CD4-positive, alpha-beta T cell treated with Interferon gamma for 1 hour (primary cell): ENCODE results near the gene EIF2AK2.
A peak's percentile ranks its signal among the peaks of the same experiment; 100 is the strongest.

Experiments used
- DNase-seq: peaks from one replicate; pipeline ENCODE4 v3.0.0-alpha.2; 2020

The EIF2AK2 gene

DNA sequence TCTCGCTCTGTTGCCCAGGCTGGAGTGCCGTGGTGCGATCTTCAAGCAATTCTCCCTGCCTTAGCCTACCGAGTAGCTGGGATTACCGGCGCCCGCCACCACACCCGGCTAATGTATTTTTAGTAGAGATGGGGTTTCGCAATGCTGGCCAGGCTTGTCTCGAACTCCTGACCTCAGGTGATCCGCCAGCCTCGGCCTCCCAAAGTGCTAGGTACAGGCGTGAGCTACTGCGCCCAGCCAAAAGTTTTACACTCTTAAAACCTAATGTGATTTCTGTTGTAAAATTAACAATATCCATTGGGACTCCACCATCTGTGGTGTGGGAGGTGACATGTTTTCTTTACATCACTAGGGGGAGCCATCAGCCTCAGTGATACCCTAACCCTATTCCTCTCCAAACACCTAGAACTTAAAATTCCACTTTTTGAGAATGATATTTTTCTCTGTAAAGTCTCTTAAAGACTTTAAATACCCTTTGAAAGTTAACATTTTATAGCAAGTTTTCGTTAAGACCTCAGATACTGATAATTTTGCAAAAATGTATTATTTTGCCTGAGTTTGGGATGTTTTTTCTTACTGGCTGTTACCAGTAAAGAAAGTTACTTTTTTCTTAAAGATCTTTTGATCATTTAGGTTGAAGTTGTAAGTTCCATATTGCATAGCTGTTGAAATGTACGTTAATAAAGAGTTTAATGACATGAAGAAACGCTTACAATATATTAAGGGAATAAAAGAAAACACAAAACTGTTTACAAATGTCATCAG is 11.6 kb upstream of the EIF2AK2 start:
- peak; percentile 4 for DNase-seq

DNA sequence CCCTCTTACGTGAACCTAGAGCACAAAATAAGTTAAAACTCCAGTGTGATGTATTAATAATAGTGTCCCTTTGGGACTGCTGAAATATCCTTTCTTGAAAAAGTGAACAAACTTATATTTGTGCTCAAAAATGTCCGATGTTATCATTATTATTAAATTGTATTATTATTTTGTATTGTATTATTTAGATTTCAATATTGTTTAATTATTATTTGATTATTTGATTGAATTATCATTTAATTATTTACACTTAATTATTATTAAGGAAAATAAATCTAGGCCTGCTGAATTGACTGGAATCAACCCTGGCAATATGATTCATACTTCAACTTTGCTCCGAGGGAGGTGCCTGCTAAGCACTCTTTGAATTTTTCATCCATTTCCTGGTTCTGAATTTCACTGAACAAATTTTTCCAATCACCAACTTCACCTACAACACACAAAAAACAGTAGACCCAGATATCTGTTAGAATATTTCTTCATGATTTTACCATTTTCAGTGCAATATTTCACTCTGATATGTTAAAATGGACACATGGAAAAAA is 10.9 kb upstream of the EIF2AK2 start:
- DNase-seq: no peak

DNA sequence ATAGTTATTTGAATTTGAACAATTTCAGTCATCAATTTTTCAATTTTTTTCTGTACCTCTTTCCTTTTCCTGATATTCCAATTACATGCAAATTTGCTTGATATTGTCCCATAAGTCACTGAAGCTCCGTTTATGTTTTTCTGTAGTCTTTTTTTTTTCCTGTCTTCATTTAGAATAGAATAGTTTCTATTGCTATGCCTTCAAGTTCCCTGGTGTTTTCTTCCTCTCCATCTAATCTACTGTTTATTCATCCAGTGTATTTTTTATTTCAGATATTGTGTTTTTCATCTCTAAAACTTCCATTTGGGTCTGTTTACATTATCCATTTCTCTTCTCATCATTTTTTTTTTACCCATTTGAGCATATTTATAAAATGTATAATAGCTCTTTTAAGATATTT is 8.0 kb upstream of the EIF2AK2 start:
- DNase-seq: no peak

DNA sequence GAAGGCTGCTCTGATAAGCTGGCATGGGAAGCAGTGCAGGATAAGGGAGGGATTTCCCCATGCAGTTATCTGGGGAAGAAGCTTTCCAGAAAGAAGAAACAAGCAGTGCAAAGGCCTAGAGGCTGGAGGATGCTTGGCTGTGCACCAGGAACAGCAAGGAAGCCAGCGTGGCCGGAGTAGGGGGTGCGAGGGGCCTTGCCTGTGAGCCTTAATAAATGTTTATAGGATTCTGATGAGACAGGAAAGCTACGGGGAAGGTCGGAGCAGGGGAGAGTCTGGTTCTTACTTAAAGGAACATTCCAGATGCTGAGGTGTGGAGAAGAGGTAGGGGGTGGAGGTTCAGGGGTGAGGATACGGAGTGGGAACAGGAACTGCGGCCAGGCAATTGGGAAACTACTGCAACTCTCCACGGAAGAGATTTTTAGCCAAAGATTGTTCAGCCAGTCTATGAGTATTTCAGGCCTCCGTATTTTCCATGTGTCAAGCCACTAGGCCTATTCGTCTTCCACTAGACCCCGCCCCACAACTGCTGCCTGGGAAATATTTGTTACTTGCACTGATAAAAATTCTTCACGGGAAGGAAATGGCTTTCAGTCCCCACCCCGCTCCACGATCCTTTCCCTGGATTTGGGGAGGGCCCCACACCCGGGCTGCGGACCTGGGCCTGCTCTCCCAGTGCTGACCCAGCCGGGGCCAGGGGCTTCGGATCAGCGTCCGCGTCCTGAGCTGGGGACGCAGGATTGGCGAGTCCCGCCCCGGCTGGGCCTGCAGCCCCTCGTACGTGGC is 516 bp downstream of the EIF2AK2 start:
- no peak for DNase-seq

DNA sequence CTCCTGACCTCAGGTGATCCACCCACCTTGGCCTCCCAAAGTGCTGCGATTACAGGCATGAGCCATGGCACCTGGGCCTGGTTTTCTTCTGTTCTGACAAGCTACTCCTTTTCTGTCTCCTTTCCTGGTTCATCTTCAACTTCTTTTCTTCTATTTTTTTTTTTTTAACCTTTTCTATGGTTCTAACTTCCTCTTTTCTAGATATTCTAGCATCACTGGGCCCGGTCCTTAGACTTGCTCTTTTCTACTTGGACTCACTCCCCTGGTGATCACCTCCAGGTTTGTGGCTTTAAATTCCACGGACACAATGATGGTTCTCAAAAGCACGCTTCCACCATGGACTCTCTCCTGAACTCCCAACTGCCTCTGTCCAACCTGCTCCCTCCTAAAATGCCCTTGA is 2.0 kb downstream of the EIF2AK2 start:
- no peak for DNase-seq

DNA sequence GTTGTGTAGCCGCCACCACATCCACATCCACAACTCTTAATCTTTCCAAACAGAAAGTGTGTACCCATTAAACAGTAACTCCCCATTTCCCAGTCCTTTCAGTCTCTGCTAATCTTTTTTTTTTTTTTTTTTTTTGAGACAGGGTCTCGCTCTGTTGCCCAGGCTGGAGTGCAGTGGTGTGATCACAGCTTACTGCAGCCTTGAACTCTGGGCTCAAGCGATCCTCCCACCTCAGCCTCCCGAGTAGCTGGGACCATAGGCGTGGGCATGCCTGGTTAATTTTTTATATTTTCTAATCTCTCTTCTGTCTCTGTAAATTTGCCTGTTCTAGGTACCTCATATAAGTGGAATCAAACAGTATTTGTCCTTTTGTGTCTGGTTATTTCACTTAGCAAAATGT is 3.6 kb downstream of the EIF2AK2 start:
- no peak for DNase-seq

DNA sequence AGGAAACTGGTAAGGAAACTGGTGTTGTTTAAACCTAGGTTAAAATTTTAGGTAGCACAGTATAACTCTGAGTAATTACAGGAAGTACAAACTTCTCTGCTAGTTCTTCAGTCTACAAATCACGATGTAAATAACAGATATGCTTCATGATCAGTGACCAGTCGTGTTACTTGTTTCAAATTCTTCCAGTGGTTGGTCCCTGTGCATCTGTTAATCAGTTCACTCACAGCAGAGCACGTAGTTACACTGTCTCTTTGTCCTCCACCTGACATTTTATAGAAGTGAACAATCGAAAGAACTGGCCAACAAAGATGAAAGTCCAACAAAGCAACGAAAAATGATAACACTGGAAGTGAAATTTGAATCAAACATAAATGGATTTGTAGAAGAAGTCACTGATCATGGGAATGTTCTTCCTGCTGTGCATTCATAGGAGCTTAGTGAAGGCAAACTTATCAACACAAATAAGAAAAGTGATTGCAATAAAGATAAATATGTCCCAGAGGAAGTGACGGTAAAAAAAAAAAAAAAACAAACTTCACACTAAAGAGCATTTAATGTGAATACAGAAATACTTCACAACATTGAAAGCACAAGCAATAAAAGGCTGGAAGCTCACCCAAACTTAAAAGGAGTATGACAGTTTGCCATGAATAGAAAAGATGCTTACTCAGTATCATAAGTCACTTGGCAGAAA is 7.0 kb downstream of the EIF2AK2 start:
- no peak for DNase-seq

DNA sequence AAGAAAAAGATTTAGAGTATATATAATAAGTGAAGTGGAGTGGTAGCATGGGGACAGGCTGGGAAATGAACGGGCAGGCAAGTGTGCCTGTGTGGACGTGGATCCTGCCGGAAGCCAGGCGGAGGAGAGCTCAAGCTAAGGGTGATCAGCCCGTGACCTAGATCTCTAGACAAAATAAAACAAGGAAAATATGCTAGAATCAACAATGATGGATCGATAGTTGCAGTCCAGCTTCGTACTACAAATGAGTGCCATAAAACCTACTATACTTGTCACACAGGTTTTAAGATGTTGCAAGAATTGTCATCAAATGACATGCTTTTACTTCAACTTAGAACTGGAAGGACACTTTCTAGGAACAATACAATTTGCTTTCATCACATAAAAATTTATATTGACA is 8.5 kb downstream of the EIF2AK2 start:
- DNase-seq: no peak

DNA sequence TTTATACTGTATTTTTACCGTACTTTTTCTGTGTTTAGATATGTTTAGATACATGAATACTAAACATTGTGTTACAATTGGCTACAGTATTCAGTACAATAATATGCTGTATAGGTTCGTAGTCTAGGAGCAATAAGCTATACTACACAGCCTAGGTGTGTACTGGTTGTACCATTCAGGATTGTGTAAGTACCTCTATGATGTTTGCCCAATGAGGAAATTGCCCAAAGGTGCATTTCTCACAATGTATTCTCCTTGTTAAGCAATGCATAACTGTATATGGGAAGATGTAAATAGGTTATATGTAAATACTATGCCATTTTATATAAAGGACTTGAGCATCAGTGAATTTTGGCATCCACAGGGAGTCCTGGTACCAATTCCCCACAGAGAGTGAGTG is 10.7 kb downstream of the EIF2AK2 start:
- no peak for DNase-seq

DNA sequence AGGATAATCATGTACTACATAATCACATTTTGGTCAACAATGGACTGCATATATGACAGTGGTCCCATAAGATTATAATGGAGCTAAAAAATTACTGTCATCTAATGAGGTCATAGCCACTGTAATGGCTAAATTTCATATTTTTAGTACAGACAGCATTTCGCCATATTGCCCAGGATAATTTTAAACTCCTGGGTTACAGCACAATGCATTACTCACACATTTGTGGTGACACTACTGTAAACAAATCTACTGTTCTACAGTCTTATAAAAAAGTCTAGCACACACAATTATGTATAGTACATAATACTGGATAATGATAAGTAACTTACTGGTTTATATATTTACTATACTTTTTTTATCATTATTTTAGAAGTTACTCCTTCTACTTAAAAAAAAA is 12.8 kb downstream of the EIF2AK2 start:
- no peak for DNase-seq

DNA sequence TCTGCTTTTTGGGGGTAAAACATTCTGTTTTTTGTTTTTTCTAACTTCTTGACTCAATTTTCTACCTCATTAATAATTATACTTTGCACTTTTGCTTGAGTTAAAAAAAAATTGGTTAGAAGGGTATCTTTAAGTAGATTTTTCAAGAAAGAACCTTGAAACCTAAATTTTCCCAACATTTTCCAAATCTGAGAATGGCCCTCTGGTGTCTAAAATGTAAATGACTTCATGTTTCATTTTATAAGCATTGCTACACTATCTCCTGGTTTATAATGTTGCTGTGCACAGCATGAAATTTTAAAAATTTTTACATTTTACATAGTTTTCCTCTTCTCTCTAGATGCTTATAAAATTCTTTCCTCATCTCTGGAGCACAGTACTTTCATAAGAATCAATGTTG is 14.2 kb downstream of the EIF2AK2 start:
- DNase-seq: no peak

DNA sequence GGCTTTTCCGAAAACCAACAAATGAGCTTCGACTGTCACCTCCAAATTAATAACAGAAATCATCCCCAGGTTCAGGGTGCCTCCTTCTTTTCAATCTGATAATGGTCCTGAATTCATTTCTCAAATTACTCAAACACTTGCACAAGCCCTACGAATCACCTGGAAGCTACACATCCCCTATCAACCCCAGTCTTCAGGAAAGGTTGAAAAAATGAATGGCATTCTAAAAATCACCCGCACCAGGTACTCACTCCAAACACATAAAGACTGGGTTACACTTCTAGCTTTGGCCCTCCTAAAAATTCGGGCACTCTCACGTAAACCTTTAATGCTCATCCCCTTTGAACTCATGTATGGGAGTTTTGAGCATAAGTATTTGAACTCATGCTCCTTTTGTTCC is 23.9 kb downstream of the EIF2AK2 start:
- DNase-seq: no peak

DNA sequence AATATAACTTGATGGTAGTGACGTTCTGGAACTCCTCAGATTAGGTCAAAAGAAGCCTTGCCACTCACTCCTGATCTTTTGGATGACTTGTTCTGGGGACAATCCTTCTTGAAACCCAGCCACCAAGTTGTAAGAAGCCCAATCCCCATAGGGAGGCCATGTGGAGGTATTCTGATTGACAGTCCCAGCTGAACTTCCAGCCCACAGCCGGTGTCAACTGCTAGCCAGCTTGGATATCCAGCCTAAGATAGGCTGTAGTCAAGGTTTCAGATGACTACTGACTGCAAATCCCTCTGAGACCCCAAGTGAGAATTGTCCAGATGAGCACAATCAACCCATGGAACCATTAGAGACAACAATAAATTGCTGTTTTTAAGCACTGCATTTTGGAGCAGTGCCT is 31.4 kb downstream of the EIF2AK2 start:
- no peak for DNase-seq

DNA sequence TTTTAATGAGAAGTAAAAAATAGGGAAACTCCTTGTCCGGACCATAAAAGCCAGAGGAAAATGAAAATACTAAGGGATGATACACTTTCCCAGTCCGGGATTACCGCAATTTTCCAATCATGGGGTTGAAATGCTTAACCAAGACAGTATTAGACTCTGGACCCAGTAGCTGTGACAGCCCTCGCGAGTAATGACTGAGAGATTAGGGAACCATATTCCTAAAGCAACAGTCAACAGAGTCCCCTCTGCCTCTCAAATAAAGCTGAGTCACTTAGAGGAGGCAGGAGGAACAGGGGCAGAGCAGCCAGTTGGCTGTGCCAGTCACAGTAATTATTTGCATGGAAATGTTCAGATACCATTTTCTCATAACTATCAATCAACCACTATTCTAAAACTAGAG is 37.6 kb downstream of the EIF2AK2 start:
- DNase-seq: no peak

DNA sequence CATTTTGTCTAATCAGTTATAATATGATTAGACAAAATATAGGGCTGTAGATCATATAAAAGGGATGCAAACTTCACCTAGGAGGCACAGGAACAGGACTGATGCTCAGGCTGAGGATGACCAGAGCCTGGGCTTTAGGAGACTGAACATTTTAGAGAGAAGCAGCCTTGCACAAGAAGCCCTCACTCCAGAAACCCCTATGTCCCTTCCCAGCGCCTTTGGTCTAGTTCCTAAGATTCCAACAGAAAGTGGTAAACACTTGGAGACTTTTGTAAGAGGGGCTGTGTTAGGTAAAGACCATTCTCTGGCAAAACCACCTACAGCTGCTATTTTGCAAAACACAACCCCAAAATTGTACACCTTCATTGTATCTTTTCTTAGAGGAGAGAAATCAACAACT is 39.2 kb downstream of the EIF2AK2 start:
- no peak for DNase-seq

DNA sequence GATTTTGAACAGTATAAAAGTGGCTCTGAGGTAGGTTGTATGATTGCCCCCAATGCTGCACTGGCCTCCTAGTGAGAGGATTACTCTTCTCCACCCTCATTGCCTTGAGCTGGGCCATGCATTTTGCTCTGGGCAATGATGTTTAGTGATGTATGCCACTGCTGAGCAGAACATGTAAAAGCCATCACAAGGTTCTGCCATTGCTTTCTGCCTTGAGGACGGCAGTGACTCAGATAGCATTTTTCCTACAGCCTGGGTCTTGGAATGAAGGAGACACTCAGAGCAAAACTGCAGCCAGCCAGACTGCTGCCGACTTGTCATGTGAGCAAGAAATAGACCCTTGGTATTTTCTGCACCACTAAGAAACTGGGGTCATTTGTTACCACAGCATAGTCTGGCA is 44.8 kb downstream of the EIF2AK2 start:
- no peak for DNase-seq

DNA sequence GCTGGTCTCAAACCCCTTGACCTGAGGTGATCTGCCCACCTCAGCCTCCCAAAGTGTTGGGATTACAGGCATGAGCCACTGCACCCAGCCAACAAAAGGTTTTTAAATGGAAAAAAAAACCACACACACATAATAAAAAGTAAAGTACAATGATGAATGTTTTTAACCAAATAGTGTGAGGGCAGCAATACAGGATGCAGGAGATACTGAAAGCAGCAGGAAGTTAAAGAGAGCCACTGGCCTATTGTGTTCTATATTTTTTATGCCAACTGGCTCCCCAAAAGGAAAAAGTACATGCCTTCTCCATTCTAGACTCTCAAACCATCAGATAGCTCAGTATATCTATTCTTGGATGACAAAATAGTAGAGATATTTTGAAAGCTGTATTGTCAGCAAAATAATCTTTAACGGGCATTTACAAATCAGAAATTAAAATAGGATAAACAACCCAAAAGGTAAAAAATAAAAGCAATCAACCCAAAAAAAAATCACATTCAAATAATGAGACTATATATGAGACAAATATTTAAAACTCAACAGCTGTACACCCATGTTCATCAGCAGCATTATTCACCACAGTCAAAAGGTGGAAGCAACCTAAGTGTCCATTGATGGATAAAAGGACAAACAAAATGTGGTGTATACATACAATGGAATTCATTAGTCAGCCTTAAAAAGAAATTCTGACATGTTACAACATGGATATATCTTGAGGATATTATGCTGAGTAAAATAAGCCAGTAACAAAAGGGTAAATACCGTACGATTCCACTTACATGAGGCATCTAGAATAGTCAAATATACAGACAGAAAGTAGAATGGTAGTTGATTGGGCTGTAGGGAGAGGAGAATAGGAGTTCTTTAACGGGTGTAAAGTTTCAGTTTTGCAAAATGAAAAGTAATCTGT is 46.2 kb downstream of the EIF2AK2 start:
- DNase-seq: no peak

DNA sequence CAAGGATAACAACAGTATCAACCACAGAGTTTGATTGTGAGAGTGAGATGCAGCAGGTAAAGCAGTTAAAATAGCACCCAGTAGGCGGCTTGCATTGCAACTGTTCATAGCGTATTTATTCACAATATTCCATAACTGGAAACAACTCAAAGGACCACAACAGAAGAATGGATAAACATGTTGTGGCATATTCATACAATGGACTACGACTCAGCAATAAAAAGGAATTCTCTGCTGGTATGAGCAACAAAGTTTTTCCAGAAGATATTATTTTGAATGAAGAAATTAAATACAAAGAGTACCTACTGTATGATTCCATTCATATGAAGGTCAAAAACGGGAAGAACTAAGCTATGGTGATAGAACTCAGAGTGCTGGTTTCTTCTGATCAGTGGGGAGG is 47.3 kb downstream of the EIF2AK2 start:
- no peak for DNase-seq

DNA sequence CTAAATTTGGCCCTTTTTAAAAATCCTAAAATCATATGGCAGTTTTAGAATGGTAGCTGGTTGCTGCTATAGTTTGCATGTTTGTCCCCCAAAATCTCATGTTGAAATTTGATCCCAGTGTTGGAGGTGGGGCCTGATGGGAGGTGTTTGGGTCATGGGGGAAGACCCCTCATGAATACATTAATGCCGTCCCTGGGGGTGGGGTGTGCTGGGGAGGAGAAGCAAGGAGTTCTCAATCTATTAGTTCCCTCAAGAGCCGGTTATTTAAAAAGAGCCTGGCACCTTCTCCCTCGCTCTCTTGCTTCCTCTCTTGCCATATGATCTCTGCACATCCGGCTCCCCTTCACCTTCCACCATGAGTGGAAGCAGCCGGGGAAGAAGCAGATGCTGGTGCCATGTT is 51.6 kb downstream of the EIF2AK2 start:
- no peak for DNase-seq

DNA sequence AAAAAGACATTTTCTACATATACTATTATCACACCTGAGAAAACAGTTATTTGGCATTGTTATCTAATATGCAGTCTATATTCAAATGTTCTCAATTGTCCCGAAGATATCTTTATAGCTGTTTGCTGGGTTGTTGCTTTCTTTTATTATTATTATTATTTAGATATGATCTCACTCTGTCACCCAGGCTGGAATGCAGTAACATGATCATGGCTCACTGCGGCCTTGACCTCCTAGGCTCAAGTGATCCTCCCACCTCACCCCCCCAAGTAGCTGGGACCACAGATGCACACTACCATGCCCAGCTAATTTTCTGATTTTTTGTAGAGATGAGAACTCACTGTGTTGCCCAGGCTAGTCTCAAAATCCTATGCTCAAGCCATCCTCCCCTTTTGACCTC is 52.6 kb downstream of the EIF2AK2 start:
- no peak for DNase-seq

DNA sequence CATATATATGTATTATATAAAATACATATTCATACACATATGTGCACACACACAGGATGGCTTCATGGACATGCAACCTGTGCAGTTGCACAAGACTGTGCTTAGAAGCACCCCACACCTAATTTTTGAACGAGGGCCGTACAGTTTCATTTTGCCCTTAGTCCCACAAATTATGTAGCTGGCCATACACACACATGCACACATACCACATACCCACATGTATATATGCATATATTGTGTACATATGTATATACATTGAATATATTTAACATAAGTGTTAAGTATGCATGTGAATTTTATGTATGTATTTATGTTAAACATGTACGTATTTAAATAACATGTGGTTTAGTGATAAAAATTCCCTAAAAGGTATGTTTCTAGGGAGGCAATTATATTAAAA is 54.2 kb downstream of the EIF2AK2 start:
- no peak for DNase-seq

DNA sequence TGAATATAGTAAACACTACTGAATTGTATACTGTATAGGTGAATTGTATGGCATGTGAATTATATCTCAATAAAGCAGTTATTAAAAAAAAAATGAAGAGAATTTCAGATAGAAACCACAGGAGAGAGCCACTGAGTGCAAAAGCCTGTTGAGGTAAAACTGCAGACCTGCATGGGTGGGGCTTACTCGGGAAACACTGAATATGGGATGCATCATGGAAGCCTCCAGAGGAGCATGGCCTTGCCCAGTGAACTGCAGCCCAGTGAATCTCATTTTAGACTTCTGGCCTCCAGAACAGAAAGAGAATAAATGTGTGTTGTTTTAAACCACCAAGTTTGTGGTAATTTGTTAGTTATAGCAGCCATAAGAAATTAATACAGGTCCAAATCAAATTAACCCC is 56.7 kb downstream of the EIF2AK2 start:
- no peak for DNase-seq
